CMK (cell line): ENCODE measurements around the gene TWF2.

Experiments
- DNase-seq: peaks from one replicate; pipeline ENCODE4 v3.0.0-alpha.2; 2010; ENCODE audit warnings: low read depth

TWF2 gene

DNA sequence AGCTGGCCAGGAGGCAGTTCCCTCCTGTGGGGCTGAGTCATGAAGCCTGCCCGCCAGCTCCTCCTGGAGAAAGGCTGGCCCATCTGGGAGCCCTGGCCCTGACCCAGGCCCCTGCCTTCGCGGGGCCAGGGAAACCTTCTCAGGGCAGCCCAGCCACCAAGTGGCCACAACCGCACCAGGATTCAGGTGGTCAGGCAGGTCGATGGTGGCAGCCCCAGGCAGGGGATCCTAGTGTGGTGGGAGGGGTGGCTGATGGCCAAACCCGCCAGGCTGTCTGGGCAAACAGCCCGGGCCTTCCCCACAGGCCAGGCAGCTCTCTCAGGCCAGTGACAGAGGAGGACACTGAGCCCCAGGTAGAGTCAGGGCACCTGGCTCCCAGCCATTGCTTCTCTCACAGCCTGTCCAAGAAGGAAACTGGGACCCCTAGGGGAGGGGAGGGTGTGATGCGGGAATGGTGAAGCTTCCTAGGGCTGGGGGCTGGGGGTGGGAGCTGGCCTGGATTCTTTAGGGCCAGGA lies 1.2 kb downstream of the TWF2 start:
- no peak for DNase-seq

DNA sequence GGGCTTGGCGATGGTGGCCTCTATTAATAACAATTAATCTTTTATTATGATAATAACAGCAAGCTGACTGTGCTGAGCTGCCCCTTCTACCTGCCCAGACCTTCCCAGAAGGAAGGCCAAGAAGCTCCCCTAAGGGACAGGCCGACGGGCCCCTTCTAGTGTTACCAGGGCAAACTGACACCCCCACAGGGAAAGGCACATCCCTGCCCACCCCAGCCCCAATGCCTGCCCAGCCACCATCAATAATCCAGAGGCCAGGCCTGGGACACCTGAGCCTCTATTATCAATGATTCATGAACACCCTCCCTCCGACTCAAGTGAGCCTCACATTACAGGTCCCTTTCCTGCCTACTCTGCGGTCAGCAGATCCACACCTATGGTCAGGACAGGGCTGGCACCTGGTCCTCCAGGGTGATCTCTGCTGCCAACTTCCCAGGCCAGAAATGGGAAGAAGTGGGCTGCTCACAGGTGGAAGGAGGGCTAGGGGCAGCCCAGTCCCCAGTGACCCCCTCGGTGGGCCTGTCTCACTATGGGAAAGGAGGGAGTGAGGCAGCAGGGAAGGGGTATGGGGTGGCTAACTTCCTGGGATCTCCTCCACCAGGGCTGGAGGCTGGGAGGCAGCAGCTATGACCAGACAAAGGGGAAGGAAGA lies 1.8 kb downstream of the TWF2 start:
- DNase-seq = no peak

DNA sequence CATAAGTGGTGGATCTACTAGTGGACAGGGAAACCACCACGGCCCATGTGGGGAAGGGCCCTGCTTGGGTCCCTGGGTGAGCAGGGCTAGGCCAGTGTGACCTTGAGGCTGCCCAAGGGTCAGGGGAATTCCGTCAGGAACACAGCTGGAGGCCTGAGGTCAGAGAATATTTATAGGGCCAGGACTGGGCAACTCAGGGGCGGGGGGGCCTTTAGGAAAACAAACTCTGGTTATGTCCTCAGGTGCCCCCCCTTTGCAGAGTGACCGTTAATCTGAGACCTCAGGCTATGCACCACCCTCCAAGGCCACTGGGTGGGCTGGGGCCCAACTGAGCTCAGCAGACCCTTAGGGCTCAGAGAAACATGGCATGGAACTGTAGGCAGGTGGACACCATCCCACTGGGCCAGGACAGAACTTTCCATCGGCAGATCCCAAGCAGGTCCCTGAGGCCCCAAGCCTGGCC lies 2.5 kb downstream of the TWF2 start:
- no peak for DNase-seq

DNA sequence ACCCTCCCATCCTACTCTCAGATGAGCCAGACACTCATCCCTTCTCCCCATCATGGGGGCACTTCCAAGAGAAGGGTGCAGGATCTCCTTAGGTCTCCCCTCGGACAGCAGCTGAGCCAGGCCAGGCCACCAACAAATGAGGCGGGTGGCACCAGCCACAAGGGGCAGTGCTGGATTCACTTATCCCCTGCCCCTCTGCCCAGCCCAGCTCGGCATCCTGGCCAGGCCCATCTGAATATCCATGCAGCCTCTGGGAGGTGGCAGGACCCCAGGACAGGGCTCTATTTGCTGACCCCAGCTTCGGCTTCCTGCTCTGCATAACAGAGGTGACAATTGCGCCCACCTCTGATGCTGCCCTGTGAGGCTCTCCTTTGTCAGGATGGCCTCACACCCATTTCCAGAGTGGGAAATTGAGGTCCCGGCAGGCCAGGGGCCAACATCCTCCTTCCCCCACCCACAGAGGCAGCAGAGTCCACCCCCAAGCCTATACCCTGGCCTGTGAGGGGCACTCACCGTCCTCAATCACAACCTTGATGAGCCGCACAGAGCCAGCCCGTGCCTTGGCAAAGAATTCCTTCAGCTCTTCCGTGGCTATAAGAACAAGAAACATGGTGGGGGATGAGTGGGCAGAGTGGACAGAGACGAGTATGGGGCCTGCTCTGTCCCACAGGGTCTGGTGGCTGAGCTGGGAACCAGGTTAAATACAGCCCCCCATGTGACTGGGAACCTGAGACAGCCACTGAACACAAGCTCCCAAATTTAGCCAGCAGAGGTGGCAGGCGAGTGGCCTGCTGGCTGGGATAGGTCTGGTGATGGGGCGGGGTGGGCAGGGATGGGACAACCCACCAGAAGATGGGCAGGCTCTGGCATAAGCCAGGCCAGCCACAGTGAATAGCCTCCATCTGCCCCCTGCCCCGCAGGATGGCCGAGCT lies 4.2 kb downstream of the TWF2 start:
- DNase-seq = no peak

DNA sequence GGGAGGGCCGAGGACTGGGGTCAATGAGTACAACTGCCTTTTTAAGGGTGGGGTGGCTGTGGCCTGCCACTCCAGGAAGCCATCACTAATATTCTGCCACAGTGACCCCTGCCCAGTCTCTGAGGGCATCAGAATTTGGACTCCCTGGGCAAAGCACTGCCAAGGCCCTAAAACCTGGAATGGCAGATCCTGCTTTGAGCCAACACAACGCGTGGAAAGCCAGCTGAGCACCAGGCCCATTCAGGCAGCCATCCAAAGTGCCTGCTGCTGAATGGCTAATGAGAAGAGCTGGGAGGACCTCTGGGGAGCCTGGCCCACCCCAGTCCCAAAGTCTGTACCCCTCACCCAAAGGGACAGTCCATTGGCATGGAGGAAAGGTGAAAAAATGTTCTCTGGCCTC lies 5.0 kb downstream of the TWF2 start:
- no peak for DNase-seq

DNA sequence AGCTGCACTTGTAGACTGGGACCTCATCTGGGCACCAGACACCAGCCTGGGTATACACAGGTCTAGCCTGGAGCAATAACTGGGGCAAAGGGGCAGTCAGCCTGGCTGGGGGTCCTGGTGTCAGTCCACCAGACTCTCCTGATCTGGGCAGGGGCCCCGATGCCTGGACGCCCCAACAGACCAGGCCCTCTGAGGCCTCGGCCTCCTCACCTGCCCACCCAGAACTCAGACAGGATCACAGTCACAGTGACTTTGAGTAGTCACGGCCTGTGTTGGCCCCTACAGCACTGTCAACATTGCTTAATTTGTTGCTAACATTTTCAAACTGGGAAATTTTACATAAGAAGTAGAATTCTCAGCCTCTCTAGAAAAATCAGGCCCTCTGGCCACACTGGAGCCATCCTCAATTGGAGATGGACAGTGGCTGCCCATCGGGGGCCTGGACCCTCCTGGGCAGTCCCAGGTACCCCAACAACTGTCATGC lies 5.8 kb downstream of the TWF2 start:
- no peak for DNase-seq

DNA sequence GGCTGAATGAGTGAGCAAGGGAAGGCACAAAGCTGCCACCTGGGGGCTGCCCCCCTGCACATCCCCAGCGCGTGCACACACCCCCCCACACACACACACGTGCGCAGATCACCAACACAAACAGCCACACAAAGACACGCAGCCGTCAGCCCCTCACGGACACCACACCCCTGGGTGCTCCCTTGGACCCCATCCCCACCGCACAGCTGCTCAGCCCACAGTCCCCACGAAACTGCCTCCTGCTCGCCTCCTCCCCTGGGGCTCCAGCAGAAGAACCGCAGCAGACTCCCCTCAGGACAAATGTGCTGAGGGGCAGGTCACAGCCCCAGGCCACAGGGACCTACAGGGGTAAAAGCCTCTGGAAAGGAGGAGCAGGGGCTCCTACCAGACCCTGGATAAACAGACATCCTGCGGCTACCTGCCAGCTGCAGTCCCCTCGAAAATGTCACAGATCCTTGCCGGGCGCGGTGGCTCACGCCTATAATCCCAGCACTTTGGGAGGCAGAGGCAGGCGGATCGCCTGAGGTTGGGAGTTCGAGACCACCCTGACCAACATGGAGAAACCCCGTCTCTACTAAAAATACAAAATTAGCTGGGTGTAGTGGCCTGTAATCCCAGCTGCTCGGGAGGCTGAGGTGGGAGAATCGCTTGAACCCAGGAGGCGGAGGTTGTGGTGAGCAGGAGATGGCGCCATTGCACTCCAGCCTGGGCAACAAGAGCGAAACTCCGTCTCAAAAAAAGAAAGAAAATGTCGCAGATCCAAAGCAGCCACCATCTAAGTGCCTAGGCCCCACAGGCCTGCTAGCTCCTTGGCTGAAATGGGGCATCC lies 6.5 kb downstream of the TWF2 start:
- DNase-seq = no peak

DNA sequence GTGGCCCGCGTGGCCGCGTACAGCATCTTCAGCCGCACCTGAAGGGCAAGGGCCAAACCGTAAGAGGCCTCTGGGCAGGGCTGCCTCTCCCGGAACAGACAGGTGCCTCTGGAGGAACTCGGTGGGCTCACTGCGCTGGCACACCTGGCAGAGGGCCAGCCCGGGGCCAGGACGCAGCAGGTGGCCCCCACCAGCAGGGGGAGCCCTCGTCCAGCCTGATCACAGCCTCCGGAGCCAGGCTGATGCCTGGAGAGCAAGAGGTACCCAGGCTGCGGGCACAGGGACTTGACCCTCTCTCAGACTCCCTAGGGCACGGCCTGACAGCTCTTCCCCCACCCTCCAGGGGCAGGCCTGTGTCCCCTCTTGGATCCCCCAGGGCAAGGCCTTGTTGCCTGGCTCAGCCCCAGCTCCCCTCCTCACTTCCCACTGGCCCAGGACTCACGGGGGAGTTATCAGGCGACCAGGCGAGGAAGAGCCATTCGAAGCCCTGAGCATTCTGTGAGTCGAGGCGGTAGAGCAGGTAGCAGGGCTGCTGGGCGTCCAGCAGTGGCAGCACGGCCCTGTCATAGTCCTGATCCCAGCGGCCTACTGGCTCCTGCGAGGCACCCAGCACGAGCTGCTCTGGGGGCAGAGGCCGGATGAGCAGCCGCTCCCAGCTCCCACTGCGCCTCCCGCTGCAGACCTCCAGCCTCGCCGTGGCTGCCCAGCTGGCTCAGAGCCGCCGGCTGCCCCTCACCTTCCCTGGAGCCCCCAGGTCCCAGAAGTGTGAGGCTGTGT lies 7.3 kb downstream of the TWF2 start:
- no peak for DNase-seq

DNA sequence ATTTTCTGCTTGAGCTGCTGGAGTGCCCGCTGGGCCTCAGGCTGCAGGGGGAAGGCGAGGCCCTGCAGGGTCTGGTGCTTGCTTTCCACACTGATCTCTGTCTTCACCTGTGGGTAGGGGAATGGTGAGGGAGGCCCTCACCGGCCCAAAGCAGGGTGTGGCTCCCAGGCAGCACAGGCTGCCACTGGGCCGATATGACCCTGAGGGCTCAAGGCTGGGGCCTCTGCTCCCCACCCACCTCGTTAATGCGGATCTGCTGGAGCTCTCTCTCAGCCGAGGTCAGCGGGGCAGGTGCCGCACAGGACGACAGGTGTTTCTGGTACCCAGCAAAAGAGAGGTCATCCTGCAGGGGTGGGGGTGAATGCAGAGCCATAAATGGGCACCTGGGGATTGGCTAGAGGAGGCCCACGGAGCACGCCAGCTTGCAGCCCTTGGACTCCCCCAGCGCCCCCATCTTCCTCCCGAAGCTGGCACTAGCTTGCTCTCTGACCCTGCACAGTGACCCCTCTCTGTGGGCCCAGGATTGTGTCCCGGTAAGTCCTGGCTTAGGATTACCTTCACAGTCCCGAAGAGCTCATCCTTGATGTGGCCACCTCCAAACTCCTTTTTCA lies 8.0 kb downstream of the TWF2 start:
- no peak for DNase-seq

DNA sequence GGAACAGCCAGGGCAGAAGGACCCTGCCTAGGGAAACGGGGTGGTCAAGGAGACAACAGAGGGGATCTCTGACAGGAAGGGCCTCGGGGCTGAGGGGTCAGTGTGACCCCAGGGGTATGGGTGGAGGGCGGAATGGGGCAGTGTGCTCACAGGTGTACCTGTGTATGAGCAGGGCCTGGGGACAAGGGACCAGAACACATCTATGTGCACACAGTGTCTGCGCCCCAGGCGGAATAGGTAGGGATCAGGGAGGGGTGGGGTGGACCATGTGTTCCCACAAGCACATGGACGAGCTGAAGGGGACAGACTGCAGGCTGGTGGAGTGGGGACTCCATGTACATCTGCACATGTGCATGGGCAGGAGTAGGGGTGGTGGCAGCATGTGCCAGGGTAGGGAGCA lies 8.5 kb downstream of the TWF2 start:
- DNase-seq = no peak

DNA sequence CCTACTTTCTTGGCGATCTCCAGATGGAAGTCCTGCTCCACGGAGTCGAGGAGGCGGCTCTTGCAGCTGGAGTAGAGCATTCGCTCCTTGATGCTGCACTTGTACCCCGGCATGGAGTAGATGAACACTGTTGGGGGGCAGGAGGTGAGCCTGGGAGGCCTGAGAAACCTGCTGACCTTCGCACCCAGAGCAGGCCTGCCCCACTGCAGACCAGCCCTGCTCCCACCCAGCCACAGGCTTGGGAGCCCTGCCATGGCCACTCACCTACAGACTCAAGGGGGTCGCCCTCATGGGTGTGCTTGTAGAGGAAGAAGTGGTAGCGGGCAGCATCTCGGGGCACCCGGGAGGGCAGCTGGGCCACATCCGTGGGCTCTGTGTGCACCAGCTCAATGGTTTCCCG lies 9.3 kb downstream of the TWF2 start:
- no peak for DNase-seq

DNA sequence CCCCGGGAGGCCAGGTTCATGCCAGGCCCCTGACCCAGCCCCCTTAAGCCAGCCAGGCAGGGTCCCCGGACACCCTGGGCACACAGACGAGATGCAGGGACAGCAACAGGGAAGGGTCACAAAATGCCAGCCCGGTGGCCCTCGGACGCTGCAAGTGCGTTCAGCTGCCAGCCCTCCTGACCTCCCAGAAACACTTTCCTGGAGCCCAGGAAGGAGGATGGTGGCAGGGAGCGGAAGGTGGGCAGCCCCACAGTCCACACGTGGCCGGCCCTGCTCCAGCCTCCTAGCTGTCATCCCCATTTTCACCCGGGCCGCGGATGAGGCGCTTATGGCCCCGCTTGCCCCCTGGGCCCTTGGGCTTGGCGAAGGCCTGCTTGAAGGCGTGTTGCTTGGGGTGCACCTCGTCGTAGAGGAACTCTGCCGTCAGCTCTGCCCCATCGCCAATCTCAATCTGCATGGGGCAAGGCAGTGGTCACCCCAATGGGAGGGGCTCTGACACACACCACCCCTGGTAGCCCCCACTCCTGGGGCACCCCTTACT lies 10.1 kb downstream of the TWF2 start:
- DNase-seq = no peak

DNA sequence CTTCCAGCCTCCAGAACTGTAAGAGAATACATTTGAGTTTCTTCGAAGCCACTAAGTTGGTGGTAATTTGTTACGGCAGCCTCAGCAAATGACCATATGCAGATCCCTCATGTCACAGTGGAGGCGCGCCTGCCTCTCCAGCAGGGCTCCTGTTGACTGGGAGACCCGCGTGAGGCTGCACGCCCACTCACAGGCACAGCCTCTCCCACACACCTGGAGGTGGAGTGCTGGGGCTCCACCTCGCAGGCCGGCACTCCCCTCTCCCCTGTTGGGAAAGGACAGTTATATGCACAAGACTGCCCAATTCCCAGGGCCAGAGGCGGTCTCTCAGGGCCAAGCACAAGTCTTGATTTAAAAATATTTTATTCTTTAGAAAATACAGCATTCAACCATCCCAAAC lies 10.7 kb downstream of the TWF2 start:
- DNase-seq = no peak

DNA sequence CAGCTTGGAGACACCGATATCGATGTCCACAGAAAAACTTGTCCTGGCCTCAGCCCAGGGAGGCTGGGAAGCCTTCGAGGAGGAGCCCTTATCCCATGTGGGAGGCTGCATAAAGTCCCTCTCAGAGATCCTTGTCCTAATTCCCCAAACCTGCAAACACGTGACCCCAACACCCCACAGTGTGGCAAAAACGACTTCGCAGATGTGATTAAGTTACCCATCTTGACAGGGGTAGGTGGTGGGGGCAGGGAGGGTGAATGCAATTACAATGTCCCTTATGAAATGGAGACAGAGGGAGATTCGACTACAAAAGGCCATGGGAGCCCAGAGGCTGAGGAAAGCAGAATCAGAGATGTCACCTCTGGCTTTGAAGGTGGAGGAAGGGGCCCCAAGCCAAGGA lies 11.2 kb downstream of the TWF2 start:
- DNase-seq = no peak

DNA sequence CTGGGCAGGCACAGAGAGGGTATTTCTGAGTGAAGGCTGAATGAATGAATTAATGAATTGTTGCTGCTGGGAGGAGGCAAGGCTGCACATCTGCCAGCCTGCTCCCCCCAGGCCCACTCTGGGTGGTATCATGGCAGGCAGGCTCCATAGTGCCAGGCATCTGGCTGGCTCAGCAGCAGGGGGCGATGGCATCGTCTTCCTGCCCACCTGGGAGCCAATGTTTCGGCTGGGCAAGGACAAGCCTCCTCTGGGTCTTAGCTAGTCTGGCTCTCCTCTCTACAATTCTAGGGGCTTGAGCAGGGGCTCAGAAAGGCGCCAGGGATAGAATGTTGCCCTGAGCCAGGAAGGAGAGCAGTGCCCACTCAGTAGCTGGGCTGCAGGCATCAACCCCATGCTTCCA lies 11.8 kb downstream of the TWF2 start:
- DNase-seq = no peak

DNA sequence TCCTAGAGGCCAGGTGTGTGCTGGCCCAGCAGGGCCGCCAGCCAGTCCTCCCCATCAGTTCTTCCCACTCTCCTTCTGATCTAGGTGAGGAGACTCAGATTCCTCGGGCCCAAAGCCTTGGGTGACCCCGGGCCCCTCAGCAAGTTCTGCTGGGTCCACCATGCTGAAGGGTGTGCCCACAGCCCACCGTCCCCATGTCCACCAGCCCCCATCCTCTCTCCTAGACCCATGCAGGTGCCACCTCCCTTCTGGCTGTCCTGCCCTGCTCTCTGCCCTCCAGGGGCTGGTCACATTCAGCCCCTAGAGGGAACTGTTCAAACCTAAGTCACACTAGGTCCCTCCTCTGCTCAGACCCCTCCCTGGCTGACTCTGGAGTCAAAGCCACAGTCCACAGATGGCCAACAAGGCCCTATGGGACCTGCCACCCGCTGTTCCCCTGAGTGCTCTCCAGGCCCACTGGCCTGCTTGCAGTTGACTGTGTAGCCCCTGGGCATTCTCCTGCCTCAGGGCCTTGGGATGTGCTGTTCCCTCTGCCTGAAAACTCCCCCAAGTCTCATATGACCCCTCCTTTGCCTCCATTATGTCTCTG lies 12.6 kb downstream of the TWF2 start:
- DNase-seq = no peak

DNA sequence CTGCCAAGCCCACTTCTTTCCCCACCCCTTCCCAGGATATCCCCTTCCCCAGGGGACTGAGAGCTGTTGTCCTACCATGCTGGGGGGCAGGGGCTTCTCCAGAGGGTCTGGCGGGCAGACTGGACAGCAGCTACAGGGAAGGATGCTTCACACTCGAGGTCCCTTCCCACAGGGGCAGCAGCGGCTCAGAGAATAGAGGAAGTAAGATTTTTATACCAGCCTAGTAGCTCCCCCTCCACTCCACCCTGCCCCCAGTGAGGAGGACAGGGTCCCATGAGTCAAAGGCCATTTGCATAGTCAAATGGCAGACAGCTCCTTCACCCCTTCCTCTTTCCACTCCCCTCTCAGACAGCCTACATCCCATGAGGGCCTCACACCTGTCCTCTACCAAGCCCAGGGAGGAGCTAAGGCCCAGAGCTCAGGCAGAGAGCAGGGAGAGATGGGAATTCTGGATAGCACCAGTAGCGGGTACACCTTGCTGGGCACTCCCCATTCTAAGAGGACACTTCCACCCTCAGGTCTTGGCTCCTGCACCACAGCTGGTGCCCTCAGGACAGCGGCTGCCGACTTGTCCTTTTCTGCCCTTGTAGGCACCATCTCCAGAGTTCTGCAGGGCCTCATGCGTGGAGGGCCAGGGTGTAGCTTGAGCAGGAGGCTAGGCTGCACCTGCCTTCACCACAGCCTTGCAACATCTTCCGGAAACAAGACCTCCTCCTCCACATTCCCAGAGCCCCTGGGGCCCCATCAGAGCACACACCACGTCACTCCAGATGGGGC lies 13.3 kb downstream of the TWF2 start, which contains the start of gene TLR9:
TLR9 (minus strand) TSS at position 194 of the 777 bp plus-strand sequence; CDS start at position 78, 116 bp downstream.
- DNase-seq = no peak

DNA sequence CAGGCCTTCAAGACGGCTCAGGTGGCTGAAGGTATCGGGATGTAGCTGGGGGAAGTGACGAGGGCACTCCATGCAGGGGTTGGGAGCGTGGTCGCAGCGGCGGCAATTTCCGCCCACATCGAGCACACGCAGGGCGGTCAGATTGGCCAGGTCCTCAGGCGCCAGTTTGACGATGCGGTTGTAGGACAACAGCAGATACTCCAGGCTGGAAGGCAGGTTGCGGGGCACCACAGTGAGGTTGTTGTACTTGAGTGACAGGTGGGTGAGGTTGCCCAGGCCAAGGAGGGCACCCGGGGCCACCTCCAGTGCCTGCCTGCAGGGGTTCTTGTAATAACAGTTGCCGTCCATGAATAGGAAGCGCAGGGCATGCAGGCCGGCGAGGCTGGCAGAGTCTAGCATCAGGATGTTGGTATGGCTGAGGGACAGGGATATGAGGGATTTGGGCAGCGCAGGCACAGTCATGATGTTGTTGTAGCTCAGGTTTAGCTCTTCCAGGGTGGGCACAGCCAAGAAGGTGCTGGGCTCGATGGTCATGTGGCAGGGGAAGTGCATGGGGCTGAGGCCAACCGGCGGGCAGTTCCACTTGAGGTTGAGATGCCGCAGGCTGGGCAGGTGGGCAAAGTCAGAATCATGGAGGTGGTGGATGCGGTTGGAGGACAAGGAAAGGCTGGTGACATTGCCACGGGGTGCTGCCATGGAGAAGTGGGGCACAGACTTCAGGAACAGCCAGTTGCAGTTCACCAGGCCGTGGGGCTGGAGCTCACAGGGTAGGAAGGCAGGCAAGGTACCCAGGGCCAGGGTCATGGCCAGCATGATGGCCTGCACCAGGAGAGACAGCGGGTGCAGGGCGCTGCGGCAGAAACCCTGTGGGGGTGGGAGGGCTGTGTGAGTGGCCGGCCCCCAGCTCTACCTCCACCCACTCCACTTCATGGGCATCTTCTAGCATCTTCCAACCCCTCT lies 15.2 kb downstream of the TWF2 start:
- no peak for DNase-seq
